Tibial nerve (tissue), 4 donors: ENCODE measurements around the gene CTBP1. TPM values are rescaled to one million over a fixed set of nuclear protein-coding genes. Genes with fewer than 3 reads are reported as not detected.

Experiments
- DNase-seq, 2 donors: peaks; one replicate each; pipeline ENCODE4 v3.0.0-alpha.2; 2019; ENCODE audit warnings: low spot score in 2 of 2
- H3K27ac ChIP-seq, 4 donors: fragments of 200-600 bp; sonication (generic) in 3 of 4; one replicate each; pipeline ENCODE4 v1.5.1; 2017 to 2019; ENCODE audit warnings: mild to moderate bottlenecking in 1 of 4
- H3K27me3 ChIP-seq, 2 donors: fragments of 200-600 bp; sonication (generic) in 1 of 2; one replicate each; pipeline versions ENCODE4 v1.5.1 to v1.6.0; 2017 to 2019
- H3K36me3 ChIP-seq, 3 donors: fragments of 200-600 bp; sonication (generic); one replicate each; pipeline ENCODE4 v1.5.1; 2018 to 2019
- H3K4me1 ChIP-seq, 4 donors: fragments of 200-600 bp; sonication (generic) in 3 of 4; one replicate each; pipeline ENCODE4 v1.5.1; 2017 to 2019
- H3K4me3 ChIP-seq, 4 donors: fragments of 200-600 bp; sonication (generic) in 3 of 4; one replicate each; pipeline ENCODE4 v1.5.1; 2017 to 2019; ENCODE audit warnings: mild to moderate bottlenecking in 1 of 4, moderate library complexity in 1 of 4
- H3K9me3 ChIP-seq, 4 donors: fragments of 200-600 bp; sonication (generic) in 3 of 4; one replicate each; pipeline ENCODE4 v1.5.1; 2017 to 2019
- EP300 ChIP-seq, 2 donors: sonication (generic); formaldehyde crosslinking; IDR thresholded peaks; one replicate each; pipeline ENCODE4 v1.6.1; 2017; ENCODE audit warnings: antibody characterized with exemption in 2 of 2, mild to moderate bottlenecking in 1 of 2
- POLR2A ChIP-seq, 2 donors: fragments of 450-650 bp; IDR thresholded peaks; one replicate each; pipeline ENCODE4 v1.6.1; 2017; ENCODE audit warnings: antibody characterized with exemption in 2 of 2, mild to moderate bottlenecking in 2 of 2, moderate library complexity in 2 of 2
- WGBS, 2 donors: methylation state at CpG; one replicate each; pipeline ENCODE4 v1.1.5; 2018; 5-methylcytosine and 5-hydroxymethylcytosine counted together
- total RNA-seq, 4 donors: library from RNA; depleted of rRNA; stranded (reverse); fragments of >200 nt; gene quantifications; one replicate each; pipeline ENCODE4 v1.1.0, GENCODE V29; 2016
- TF ChIP-seq, protein P1 (sequence below), 5 experiments: fragments of 200-600 bp in 3 of 5; fragments of 450-650 bp in 2 of 5; sonication (generic) in 3 of 5; IDR thresholded peaks; one replicate each; pipeline ENCODE4 v1.5.1; 2016 to 2019; ENCODE audit warnings: antibody characterized with exemption in 5 of 5, mild to moderate bottlenecking in 3 of 5, moderate library complexity in 2 of 5

Gene CTBP1
- total RNA-seq, 4 donors from 2014 or later = 134 to 255 (median 193) TPM

DNA sequence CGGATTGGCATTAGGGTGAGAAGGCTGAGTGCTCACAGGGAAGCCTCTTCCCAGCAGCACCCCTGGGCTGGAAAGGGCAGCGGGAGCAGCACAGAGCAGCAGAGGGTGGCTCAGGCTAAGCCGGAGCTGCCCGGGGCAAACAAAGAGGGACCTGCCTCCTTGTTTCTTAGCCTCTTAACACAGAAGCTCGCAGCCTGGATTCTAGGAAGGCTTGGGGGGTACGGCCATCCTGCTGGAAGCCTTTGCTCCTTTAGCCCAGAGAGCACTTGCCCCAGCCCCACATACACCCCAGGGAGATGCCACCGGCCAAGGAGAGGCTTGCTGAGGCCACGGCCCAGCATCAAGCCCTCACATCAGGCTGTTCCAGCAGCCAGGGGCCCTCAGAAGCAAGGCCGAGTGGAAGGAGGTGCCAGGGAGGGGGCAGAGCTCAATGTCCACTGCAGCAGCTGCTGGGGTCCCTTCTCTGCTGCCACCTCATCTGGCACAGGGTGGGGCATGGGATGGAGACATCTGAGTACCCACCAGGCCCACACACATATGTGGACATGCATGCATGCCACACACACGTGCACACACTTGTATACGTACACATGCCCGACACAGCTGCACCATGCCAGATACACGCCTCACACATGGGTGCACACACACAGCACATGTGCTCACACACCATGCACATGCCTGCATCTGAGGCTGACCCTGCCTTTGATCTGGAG lies 56.3 kb downstream of the CTBP1 start:
- peak overlapping the region; percentile 85 to 94 (median 91) for H3K27ac ChIP-seq
- H3K9me3 ChIP-seq = no peaks in the 10 kb centered on the region
- no peaks in the 10 kb centered on the region for H3K36me3 ChIP-seq
- DNase-seq = peak in 1 of 2 donors; percentile 15
- no peak overlapping the region for H3K4me3 ChIP-seq
- WGBS, 2 donors = 35 to 44% methylated on average over 10 to 11 of the region's 13 CpGs
- H3K4me1 ChIP-seq = peaks cover 0 to 52% (median 26%) of the 10 kb centered on the region in 4 donors
- TF ChIP-seq, protein P1, sequence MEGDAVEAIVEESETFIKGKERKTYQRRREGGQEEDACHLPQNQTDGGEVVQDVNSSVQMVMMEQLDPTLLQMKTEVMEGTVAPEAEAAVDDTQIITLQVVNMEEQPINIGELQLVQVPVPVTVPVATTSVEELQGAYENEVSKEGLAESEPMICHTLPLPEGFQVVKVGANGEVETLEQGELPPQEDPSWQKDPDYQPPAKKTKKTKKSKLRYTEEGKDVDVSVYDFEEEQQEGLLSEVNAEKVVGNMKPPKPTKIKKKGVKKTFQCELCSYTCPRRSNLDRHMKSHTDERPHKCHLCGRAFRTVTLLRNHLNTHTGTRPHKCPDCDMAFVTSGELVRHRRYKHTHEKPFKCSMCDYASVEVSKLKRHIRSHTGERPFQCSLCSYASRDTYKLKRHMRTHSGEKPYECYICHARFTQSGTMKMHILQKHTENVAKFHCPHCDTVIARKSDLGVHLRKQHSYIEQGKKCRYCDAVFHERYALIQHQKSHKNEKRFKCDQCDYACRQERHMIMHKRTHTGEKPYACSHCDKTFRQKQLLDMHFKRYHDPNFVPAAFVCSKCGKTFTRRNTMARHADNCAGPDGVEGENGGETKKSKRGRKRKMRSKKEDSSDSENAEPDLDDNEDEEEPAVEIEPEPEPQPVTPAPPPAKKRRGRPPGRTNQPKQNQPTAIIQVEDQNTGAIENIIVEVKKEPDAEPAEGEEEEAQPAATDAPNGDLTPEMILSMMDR (IDR thresholded peaks at IDR 0.05) = no peak
- no peak for TF ChIP-seq POLR2A (IDR thresholded peaks at IDR 0.05)
- no peak for TF ChIP-seq EP300 (IDR thresholded peaks at IDR 0.05)
- H3K27me3 ChIP-seq = no peaks in the 10 kb centered on the region

- TF ChIP-seq, protein P1 (IDR thresholded peaks at IDR 0.05) = peak in 1 of 5 experiments; percentile 17
- TF ChIP-seq EP300 (IDR thresholded peaks at IDR 0.05) = peak; percentile 52 to 91
- no peak for TF ChIP-seq POLR2A (IDR thresholded peaks at IDR 0.05)
- peak overlapping the region; percentile 85 to 94 (median 91) for H3K27ac ChIP-seq
- H3K4me3 ChIP-seq = no peak overlapping the region
- no peaks in the 10 kb centered on the region for H3K36me3 ChIP-seq
- peak; percentile 81 to 88 for DNase-seq
- peaks cover 0 to 52% (median 26%) of the 10 kb centered on the region in 4 donors for H3K4me1 ChIP-seq
- 13 to 20% methylated on average over 2 of the region's 4 CpGs for WGBS, 2 donors
- no peaks in the 10 kb centered on the region for H3K27me3 ChIP-seq
- H3K9me3 ChIP-seq = no peaks in the 10 kb centered on the region
These were observed 56.8 kb downstream of the CTBP1 start for GRCh38 chr4:1192091-1192492.

GRCh38 chr4:1191621-1192020 lies 57.3 kb downstream of the CTBP1 start:
- H3K27ac ChIP-seq = peak overlapping the region; percentile 85 to 92 (median 90)
- DNase-seq = no peak
- WGBS, 2 donors = 76 to 86% methylated on average over 1 to 5 of the region's 5 CpGs

DNA sequence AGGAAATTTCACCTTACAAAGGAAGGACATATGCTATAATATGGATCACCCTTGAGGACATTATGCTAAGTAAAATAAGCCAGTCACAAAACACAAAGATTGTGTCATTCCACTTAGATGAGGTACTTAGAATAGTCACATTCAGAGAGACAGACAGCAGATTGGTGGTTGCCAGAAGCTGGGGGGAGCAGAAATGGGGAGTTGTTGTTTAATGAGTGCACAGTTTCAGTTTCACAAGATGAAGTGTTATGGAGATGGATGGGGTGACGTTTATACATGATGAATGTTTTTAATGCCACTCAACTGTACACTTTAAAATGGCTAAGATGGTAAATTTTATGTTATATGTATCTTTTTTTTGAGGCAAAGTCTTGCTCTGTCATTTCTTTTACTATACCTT lies 61.7 kb downstream of the CTBP1 start:
- WGBS, 2 donors = 23 to 36% methylated on average over 1 of the region's 1 CpG
- peak overlapping the region in 2 of 4 donors; percentile 5 to 61 for H3K27ac ChIP-seq
- TF ChIP-seq, protein P1 (IDR thresholded peaks at IDR 0.05) = no peak
- TF ChIP-seq EP300 (IDR thresholded peaks at IDR 0.05) = no peak
- no peak for TF ChIP-seq POLR2A (IDR thresholded peaks at IDR 0.05)
- H3K36me3 ChIP-seq = no peaks in the 10 kb centered on the region
- peak in 1 of 2 donors; percentile 7 for DNase-seq
- no peaks in the 10 kb centered on the region for H3K9me3 ChIP-seq
- peaks cover 0 to 36% (median 6%) of the 10 kb centered on the region in 4 donors for H3K4me1 ChIP-seq
- no peaks in the 10 kb centered on the region for H3K27me3 ChIP-seq
- H3K4me3 ChIP-seq = no peak overlapping the region

More at GRCh38 chr4:1191621-1192020, 57.3 kb downstream of the CTBP1 start:
- no peaks in the 10 kb centered on the region for H3K27me3 ChIP-seq
- no peaks in the 10 kb centered on the region for H3K36me3 ChIP-seq
- H3K4me3 ChIP-seq = no peak overlapping the region
- H3K9me3 ChIP-seq = no peaks in the 10 kb centered on the region
- TF ChIP-seq POLR2A (IDR thresholded peaks at IDR 0.05) = no peak
- TF ChIP-seq, protein P1 (IDR thresholded peaks at IDR 0.05) = no peak
- TF ChIP-seq EP300 (IDR thresholded peaks at IDR 0.05) = no peak
- H3K4me1 ChIP-seq = peaks cover 0 to 52% (median 26%) of the 10 kb centered on the region in 4 donors
